PC-3 (cell line): ENCODE data around the gene MYLK4.

Experiments used
- EZH2 ChIP-seq: fragments of 300-600 bp; sonication (generic); IDR thresholded peaks from one replicate; pipeline ENCODE4 v1.6.1; 2017; ENCODE audit warnings: antibody characterized with exemption, mild to moderate bottlenecking, low read length; ENCODE audit not compliant: unreplicated experiment
- EZH2phosphoT487 ChIP-seq: fragments of 300-600 bp; sonication (generic); IDR thresholded peaks from 2 replicates; pipeline ENCODE4 v1.6.1; 2018; ENCODE audit warnings: mild to moderate bottlenecking, antibody characterized with exemption, low read length, borderline replicate concordance
- TF ChIP-seq, protein P1 (sequence below): fragments of 300-600 bp; sonication (generic); conservative IDR thresholded peaks from 2 replicates; pipeline ENCODE4 v1.5.1; 2017; ENCODE audit warnings: antibody characterized with exemption, low read depth, mild to moderate bottlenecking, low read length

- TF ChIP-seq, protein P1, sequence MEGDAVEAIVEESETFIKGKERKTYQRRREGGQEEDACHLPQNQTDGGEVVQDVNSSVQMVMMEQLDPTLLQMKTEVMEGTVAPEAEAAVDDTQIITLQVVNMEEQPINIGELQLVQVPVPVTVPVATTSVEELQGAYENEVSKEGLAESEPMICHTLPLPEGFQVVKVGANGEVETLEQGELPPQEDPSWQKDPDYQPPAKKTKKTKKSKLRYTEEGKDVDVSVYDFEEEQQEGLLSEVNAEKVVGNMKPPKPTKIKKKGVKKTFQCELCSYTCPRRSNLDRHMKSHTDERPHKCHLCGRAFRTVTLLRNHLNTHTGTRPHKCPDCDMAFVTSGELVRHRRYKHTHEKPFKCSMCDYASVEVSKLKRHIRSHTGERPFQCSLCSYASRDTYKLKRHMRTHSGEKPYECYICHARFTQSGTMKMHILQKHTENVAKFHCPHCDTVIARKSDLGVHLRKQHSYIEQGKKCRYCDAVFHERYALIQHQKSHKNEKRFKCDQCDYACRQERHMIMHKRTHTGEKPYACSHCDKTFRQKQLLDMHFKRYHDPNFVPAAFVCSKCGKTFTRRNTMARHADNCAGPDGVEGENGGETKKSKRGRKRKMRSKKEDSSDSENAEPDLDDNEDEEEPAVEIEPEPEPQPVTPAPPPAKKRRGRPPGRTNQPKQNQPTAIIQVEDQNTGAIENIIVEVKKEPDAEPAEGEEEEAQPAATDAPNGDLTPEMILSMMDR = no peak
- no peak for TF ChIP-seq EZH2phosphoT487
- TF ChIP-seq EZH2 = no peak
Measured at GRCh38 chr6:2667617-2668016, 83.1 kb downstream of the MYLK4 start.
